ENCODE data around the gene SLAMF9.

The SLAMF9 gene

GRCh38 chr1:159945483-159946241, 8.4 kb downstream of the SLAMF9 start, which contains the start of gene IGSF9:
Gene IGSF9 (minus strand): TSS chr1:159945613. CDS start chr1:159943454, 2,159 bp downstream.
- peak; percentile 56 to 77 (median 74) for DNase-seq

- DNase-seq, result no peak
These were observed 9.2 kb downstream of the SLAMF9 start for GRCh38 chr1:159944623-159945455.

GRCh38 chr1:159943908-159944622, 10.0 kb downstream of the SLAMF9 start:
- DNase-seq, result no peak

- no peak for DNase-seq
These were observed 10.8 kb downstream of the SLAMF9 start for GRCh38 chr1:159943278-159943640.

- no peak for DNase-seq
These were observed 11.3 kb downstream of the SLAMF9 start for GRCh38 chr1:159942632-159943277.

- no peak for DNase-seq
These were observed 12.2 kb downstream of the SLAMF9 start for GRCh38 chr1:159941591-159942560.

GRCh38 chr1:159941141-159941540, 12.9 kb downstream of the SLAMF9 start:
- no peak for DNase-seq

- no peak for DNase-seq
These were observed 13.9 kb downstream of the SLAMF9 start for GRCh38 chr1:159940006-159940620.

- no peak for DNase-seq
These were observed 14.4 kb downstream of the SLAMF9 start for GRCh38 chr1:159939678-159940002.

GRCh38 chr1:159938905-159939677, 14.9 kb downstream of the SLAMF9 start:
- no peak for DNase-seq

GRCh38 chr1:159938211-159938852, 15.7 kb downstream of the SLAMF9 start:
- no peak for DNase-seq

- DNase-seq, result no peak
These were observed 16.8 kb downstream of the SLAMF9 start for GRCh38 chr1:159937054-159937750.

- DNase-seq, result peak; percentile 34 to 82 (median 70)
These were observed 17.6 kb downstream of the SLAMF9 start for GRCh38 chr1:159936273-159936904.

GRCh38 chr1:159935719-159936272, 18.2 kb downstream of the SLAMF9 start:
- no peak for DNase-seq

- no peak for DNase-seq
These were observed 18.7 kb downstream of the SLAMF9 start for GRCh38 chr1:159935305-159935704.

GRCh38 chr1:159934136-159935039, 19.6 kb downstream of the SLAMF9 start:
- no peak for DNase-seq

GRCh38 chr1:159933347-159933746, 20.7 kb downstream of the SLAMF9 start:
- DNase-seq, result no peak

All from stimulated activated naive CD4-positive, alpha-beta T cell (primary cell).